ENCODE results near the gene DELE1. TPM values are rescaled to one million over a fixed set of nuclear protein-coding genes. Genes with fewer than 3 reads are reported as not detected.

Gene DELE1
- total and polyA plus RNA-seq, 3 experiments from 2014 or later: 27.3 to 50.2 (median 48.8) TPM

DNA sequence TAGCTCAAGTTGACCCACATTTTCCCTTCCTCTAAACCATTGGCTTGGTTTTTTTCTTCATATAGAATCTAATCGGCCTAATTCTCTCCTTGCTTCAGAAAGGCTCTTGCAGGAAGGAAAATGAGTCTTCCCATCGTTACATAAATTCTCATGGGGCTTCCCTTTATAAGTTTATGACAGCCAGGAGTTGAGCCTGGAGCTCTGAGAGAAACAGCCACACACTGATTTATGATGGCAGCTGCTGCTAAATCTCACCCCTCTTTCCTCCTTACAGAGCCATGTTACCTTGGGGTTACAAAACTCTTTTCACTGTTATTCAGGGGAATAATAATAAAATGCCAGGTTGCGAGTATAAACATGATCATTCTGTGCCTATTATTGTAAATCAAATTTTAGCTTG is 40.0 kb downstream of the DELE1 start:
- Histone ChIP-seq H3K4me3 (ENCODE audit: low read length) (no peak overlapping the region), H3K27ac (ENCODE audit: low read depth, low read length) (no peak overlapping the region), H3K27me3 (ENCODE audit: insufficient read depth, low read length, poor library complexity, severe bottlenecking) (no peaks in the 10 kb centered on the region), H3K4me1 (ENCODE audit: insufficient read depth, low read length) (peaks cover 28% of the 10 kb centered on the region), H3K36me3 (ENCODE audit: insufficient read depth, low read length) (no peaks in the 10 kb centered on the region), H3K9me3 (ENCODE audit: low read length) (no peaks in the 10 kb centered on the region)
- Mint-ChIP-seq H3K27me3 (no peaks in the 10 kb centered on the region), H3K27ac (no peak overlapping the region), H3K4me1 (peaks cover 36 to 48% (median 44%) of the 10 kb centered on the region in 3 donors), H3K36me3 (no peaks in the 10 kb centered on the region), H3K9me3 (no peaks in the 10 kb centered on the region), H3K4me3 (no peak overlapping the region)
- ChIA-PET POLR2A (no interaction called here), CTCF (interaction anchor here (0.7 to 5.6 kb wide), 8 partner anchors 9 to 299 kb away, joined by 3 to 50 read pairs (median 3); partner anchors contain the start of gene DELE1)
- no peak for DNase-seq

DNA sequence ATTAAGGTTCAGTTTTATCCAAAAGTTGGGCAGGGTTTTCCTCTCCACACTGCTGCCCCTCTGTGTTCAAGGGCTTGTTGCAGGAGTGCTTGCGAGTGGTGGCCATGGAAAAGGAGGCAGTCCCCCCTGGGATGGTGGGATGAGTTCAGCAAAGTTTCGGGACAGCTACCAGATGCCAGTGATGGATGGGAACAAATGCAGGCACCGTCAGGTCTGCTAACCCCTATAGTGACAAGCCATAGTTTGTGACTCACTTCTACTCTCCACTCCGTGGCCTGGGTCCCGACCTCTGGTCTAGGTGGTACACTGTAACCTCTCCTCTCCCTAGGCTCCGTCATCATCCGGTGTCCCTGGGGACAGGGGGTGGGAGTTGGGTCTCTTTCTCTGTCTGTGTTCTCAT is 41.4 kb downstream of the DELE1 start:
- no peaks in the 10 kb centered on the region for H3K36me3 ChIP-seq (ENCODE audit: insufficient read depth, low read length)
- ChIA-PET POLR2A (no interaction called here), CTCF (interaction anchor here (1.0 kb wide), 1 partner anchor 273 kb away, joined by 3 read pairs; no protein-coding TSS in a partner anchor)
- no peaks in the 10 kb centered on the region for H3K27me3 ChIP-seq (ENCODE audit: insufficient read depth, low read length, poor library complexity, severe bottlenecking)
- DNase-seq: no peak
- no peaks in the 10 kb centered on the region for H3K9me3 Mint-ChIP-seq
- H3K4me1 Mint-ChIP-seq: peaks cover 35 to 50% (median 44%) of the 10 kb centered on the region in 3 donors
- H3K27ac Mint-ChIP-seq: no peak overlapping the region
- H3K4me3 ChIP-seq (ENCODE audit: low read length): no peak overlapping the region
- H3K36me3 Mint-ChIP-seq: peaks cover 0 to 7% (median 0%) of the 10 kb centered on the region in 3 donors
- H3K4me3 Mint-ChIP-seq: no peak overlapping the region
- H3K4me1 ChIP-seq (ENCODE audit: insufficient read depth, low read length): peaks cover 27% of the 10 kb centered on the region
- no peaks in the 10 kb centered on the region for H3K27me3 Mint-ChIP-seq
- no peak overlapping the region for H3K27ac ChIP-seq (ENCODE audit: low read depth, low read length)
- no peaks in the 10 kb centered on the region for H3K9me3 ChIP-seq (ENCODE audit: low read length)

DNA sequence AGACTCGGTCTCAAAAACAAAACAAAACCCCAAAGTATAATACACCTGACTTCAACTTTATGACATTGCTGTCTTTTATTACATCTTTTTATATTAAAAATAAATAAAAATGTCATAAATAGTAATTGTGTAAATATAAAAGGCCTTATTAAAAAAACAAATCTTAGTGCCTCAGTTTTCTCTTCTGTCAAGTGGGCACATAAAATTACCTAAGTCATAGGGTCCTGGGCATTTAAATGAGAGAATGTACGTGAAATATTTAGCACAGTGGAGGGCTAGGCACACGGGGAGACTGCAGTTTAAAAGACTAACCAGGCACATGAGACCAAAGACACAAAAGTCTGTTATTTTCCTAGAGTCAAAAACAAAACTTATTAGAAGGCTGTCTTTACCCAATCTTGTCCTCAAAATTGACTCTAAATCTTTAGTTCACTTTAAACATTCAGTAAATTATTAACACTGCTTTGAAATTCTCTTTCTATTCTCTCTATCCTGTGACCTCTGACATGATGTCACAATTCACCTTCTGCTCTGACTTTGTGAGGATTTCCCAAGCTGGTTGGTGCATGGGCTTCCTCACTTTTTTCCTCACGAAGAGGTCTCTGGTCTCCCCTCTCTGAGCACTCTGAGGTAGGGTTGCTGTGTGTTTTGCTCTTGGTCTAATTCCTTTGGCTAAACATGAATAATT is 42.7 kb downstream of the DELE1 start:
- no peaks in the 10 kb centered on the region for H3K36me3 ChIP-seq (ENCODE audit: insufficient read depth, low read length)
- no peak overlapping the region for H3K4me3 Mint-ChIP-seq
- CTCF ChIA-PET: interaction anchor here (3.8 kb wide), 1 partner anchor 11 kb away, joined by 17 read pairs; no protein-coding TSS in a partner anchor
- DNase-seq: no peak
- H3K27me3 ChIP-seq (ENCODE audit: insufficient read depth, low read length, poor library complexity, severe bottlenecking): no peaks in the 10 kb centered on the region
- no peak overlapping the region for H3K27ac ChIP-seq (ENCODE audit: low read depth, low read length)
- H3K4me1 ChIP-seq (ENCODE audit: insufficient read depth, low read length): peaks cover 21% of the 10 kb centered on the region
- H3K9me3 ChIP-seq (ENCODE audit: low read length): no peaks in the 10 kb centered on the region
- H3K4me3 ChIP-seq (ENCODE audit: low read length): no peak overlapping the region
- no peaks in the 10 kb centered on the region for H3K9me3 Mint-ChIP-seq
- H3K27ac Mint-ChIP-seq: no peak overlapping the region
- POLR2A ChIA-PET: no interaction called here
- H3K27me3 Mint-ChIP-seq: no peaks in the 10 kb centered on the region
- peaks cover 31 to 44% (median 41%) of the 10 kb centered on the region in 3 donors for H3K4me1 Mint-ChIP-seq
- peaks cover 0 to 11% (median 0%) of the 10 kb centered on the region in 3 donors for H3K36me3 Mint-ChIP-seq

DNA sequence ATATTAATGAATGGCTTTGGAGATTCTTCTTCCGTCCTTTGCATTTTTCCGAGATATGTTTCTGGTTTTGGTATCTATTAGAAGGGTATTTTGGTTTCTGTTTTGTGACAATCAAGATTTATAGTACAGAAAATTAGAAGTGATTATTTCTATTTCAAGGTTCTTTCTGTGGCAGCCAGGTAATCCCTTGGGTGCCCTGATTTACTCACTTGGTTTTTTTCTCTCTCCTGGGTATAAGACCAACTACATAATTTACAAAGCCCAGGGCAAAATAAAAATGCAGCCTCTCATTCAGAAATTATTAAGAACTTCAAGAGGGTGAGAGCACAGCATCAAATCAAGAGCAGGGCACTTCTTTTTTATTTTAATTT is 43.3 kb downstream of the DELE1 start:
- Histone ChIP-seq H3K9me3 (ENCODE audit: low read length) (no peaks in the 10 kb centered on the region), H3K36me3 (ENCODE audit: insufficient read depth, low read length) (no peaks in the 10 kb centered on the region), H3K27ac (ENCODE audit: low read depth, low read length) (no peak overlapping the region), H3K27me3 (ENCODE audit: insufficient read depth, low read length, poor library complexity, severe bottlenecking) (no peaks in the 10 kb centered on the region), H3K4me1 (ENCODE audit: insufficient read depth, low read length) (peaks cover 16% of the 10 kb centered on the region), H3K4me3 (ENCODE audit: low read length) (no peak overlapping the region)
- peaks cover 25 to 38% (median 38%) of the 10 kb centered on the region in 3 donors for H3K4me1 Mint-ChIP-seq
- H3K27ac Mint-ChIP-seq: peak overlapping the region in 1 of 8 donors; percentile 24
- H3K4me3 Mint-ChIP-seq: peak overlapping the region in 1 of 7 donors; percentile 80
- peaks cover 0 to 11% (median 0%) of the 10 kb centered on the region in 3 donors for H3K36me3 Mint-ChIP-seq
- POLR2A ChIA-PET: no interaction called here
- no peak for DNase-seq
- H3K9me3 Mint-ChIP-seq: no peaks in the 10 kb centered on the region
- CTCF ChIA-PET: interaction anchor here (3.1 to 3.8 kb wide), 3 partner anchors 11 to 265 kb away, joined by 17 to 30 read pairs (median 17); no protein-coding TSS in a partner anchor
- H3K27me3 Mint-ChIP-seq: no peaks in the 10 kb centered on the region

DNA sequence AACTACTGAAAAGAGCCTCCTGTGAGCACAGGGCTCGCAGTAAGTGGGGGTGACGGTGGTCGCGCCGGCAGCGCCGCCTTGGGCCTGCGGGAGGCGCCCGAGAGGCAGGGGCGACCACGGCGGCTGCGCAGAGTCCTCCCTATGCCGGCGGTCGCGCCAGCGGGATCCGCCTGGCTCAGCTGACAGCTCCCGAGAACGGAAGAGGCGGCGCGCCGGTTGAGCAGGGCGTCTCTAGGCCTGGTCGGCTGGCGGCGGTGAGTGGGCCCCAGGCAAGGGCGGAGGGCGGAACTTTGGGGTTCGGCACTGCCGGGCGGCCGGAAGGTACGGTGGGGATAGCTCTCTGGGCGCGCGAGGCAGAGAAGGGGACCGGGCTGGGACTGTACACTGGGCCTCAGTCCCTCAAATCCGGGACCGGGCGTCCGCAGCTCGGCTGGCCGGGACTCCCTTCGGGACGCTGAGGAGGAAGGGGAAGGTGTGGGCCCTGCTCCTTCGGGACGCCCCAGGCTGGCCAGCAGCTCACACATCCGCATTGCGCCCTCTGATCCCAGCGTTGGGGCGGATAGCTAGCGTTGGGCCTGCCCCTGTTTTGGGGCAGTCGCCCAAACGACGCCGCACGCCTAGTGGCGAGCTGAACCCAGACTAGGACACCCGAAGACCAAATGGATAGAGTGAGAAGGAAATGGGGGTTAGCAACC is 45.4 kb downstream of the DELE1 start, which contains the start of gene RNF14:
Gene RNF14 (plus strand): TSS at position 192 of the 695 bp plus-strand sequence. CDS start 4,484 bp downstream, outside the sequence.
- peak; percentile 91 to 96 (median 94) for DNase-seq
- Histone ChIP-seq H3K27me3 (ENCODE audit: insufficient read depth, low read length, poor library complexity, severe bottlenecking) (no peaks in the 10 kb centered on the region), H3K4me3 (ENCODE audit: low read length) (peak within 1 kb of the TSS; percentile 69), H3K27ac (ENCODE audit: low read depth, low read length) (peak within 1 kb of the TSS; percentile 74), H3K9me3 (ENCODE audit: low read length) (no peaks in the 10 kb centered on the region), H3K4me1 (ENCODE audit: insufficient read depth, low read length) (peaks cover 17% of the 10 kb centered on the region), H3K36me3 (ENCODE audit: insufficient read depth, low read length) (peaks cover 4% of the 10 kb centered on the region)
- Mint-ChIP-seq H3K36me3 (peaks cover 0 to 23% (median 5%) of the 10 kb centered on the region in 3 donors), H3K4me1 (peaks cover 24 to 44% (median 40%) of the 10 kb centered on the region in 3 donors), H3K27me3 (no peaks in the 10 kb centered on the region), H3K9me3 (no peaks in the 10 kb centered on the region), H3K4me3 (peak within 1 kb of the TSS; percentile 87 to 97 (median 95)), H3K27ac (peak within 1 kb of the TSS; percentile 96 to 99 (median 98))
- CTCF ChIA-PET: interaction anchor here (0.7 to 6.2 kb wide), 53 partner anchors 9 to 744 kb away, joined by 3 to 76 read pairs (median 4); partner anchors contain the start of genes DELE1, DIAPH1, GNPDA1 and PCDH12
- POLR2A ChIA-PET: interaction anchor here (0.7 to 2.0 kb wide), 21 partner anchors 9 to 1465 kb away, joined by 3 to 27 read pairs (median 4); partner anchors contain the start of genes DELE1, FCHSD1, GNPDA1 and NDFIP1

DNA sequence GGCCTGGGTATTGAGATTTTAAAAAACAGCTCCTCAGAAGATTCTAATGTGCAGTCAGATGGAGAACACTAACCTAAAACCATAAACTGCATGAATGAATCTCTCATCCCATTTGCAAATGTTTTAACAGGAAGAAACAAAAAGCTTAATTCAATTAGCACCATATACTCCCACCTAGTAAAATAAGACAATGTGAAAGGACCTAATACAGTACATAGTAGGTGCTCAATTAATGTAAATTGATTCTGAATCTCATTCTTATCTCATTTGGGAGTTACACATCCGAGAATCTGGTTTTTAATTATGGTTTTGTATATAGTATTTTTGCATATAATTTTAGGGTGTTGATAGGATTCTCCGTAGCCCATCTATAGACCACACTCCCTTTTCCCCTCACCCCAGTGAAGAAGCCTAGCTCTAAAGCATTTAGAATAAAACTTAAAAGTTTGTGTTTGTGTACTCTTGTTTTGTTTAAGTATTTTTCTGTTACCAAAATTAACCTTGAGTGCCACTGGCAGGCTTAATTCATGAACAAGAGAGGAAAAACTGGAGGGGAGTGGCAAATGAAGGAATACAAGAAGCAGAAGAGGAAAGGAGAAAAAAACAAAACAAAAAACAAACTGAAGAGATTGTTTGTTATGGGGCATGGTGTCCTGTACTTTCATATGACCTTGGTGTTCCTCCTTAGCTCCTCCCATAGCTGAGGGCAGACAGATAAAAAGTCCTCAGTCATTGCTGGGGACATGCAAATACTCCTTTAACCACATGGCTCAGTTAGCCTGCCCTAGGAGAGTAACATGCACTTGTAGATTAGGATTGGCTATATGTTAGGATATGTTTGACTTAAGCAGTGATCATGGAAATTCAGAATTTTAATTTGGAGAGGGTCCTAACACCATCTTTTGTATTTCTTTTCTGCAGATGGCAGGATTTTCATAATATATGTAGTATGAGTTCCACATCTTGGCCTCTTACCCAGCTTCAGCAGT is 46.4 kb downstream of the DELE1 start:
- H3K27me3 ChIP-seq (ENCODE audit: insufficient read depth, low read length, poor library complexity, severe bottlenecking): no peaks in the 10 kb centered on the region
- peaks cover 11% of the 10 kb centered on the region for H3K36me3 ChIP-seq (ENCODE audit: insufficient read depth, low read length)
- peaks cover 22% of the 10 kb centered on the region for H3K4me1 ChIP-seq (ENCODE audit: insufficient read depth, low read length)
- H3K27ac Mint-ChIP-seq: peak overlapping the region; percentile 96 to 99 (median 98)
- H3K9me3 ChIP-seq (ENCODE audit: low read length): no peaks in the 10 kb centered on the region
- no peaks in the 10 kb centered on the region for H3K9me3 Mint-ChIP-seq
- peak overlapping the region; percentile 87 to 97 (median 95) for H3K4me3 Mint-ChIP-seq
- peak overlapping the region; percentile 69 for H3K4me3 ChIP-seq (ENCODE audit: low read length)
- DNase-seq: no peak
- no peaks in the 10 kb centered on the region for H3K27me3 Mint-ChIP-seq
- H3K36me3 Mint-ChIP-seq: peaks cover 0 to 33% (median 7%) of the 10 kb centered on the region in 3 donors
- ChIA-PET CTCF (interaction anchor here (0.8 to 6.2 kb wide), 37 partner anchors 8 to 743 kb away, joined by 3 to 76 read pairs (median 4); partner anchors contain the start of genes DIAPH1, GNPDA1 and PCDH12), POLR2A (interaction anchor here (0.5 to 2.0 kb wide), 15 partner anchors 10 to 1008 kb away, joined by 3 to 27 read pairs (median 4); partner anchors contain the start of genes DELE1, FCHSD1, GNPDA1 and NDFIP1)
- peak overlapping the region; percentile 74 for H3K27ac ChIP-seq (ENCODE audit: low read depth, low read length)
- H3K4me1 Mint-ChIP-seq: peaks cover 29 to 54% (median 51%) of the 10 kb centered on the region in 3 donors

DNA sequence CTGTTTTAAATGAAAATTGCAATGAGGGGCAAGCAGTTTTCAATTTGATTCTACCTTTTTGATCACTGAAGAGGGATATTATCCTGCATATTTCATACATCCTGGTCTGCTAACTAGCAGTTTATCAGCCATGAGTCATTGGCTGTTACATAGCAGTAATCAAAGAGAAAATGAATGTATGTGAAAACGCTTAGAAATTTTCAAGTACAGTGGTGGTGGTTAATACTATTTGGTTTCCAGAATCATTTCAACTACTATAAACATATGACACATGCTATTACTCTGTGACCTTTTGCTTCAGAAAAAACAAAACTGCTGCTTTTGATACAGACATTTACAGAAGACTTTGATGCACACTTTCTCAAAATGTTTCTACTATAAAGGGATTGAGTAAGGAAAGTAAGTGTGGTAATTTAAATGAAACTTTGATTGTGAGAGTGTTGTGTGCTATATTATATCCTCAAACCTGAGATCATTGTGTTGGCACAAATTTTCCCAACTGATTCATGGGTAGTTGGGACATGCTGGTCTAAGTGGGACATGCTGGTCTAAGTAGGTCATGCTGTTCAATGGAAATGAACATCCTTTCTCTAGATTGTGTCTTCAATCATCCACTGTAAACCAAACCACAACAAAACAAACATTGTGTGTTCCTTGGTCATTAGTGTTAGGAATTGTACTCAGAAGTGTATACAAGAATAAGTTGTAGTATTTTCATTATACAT is 50.4 kb downstream of the DELE1 start:
- Mint-ChIP-seq H3K27me3 (no peaks in the 10 kb centered on the region), H3K36me3 (peaks cover 5 to 60% (median 16%) of the 10 kb centered on the region in 3 donors), H3K4me1 (peaks cover 28 to 59% (median 46%) of the 10 kb centered on the region in 3 donors), H3K27ac (peak overlapping the region in 2 of 8 donors; percentile 13 to 58), H3K9me3 (no peaks in the 10 kb centered on the region), H3K4me3 (no peak overlapping the region)
- no peak for DNase-seq
- H3K4me3 ChIP-seq (ENCODE audit: low read length): no peak overlapping the region
- peaks cover 23% of the 10 kb centered on the region for H3K36me3 ChIP-seq (ENCODE audit: insufficient read depth, low read length)
- no peaks in the 10 kb centered on the region for H3K27me3 ChIP-seq (ENCODE audit: insufficient read depth, low read length, poor library complexity, severe bottlenecking)
- POLR2A ChIA-PET: no interaction called here
- no peak overlapping the region for H3K27ac ChIP-seq (ENCODE audit: low read depth, low read length)
- CTCF ChIA-PET: no interaction called here
- H3K4me1 ChIP-seq (ENCODE audit: insufficient read depth, low read length): peaks cover 22% of the 10 kb centered on the region
- no peaks in the 10 kb centered on the region for H3K9me3 ChIP-seq (ENCODE audit: low read length)

All from CD8-positive, alpha-beta memory T cell (primary cell).